KOPT-K1 (cell line): Measurements from ENCODE around the gene REEP1.
"Not testable (repeated sequence)": the region's sequence is repeated elsewhere in the genome, so short reads cannot be mapped to it uniquely, and the experiment has no call there.

Source experiments
- H3K27ac ChIP-seq: fragments of 200-600 bp; sonication (generic); 2 replicates; pipeline ENCODE4 v1.5.1; 2016; ENCODE audit warnings: antibody characterized with exemption, mild to moderate bottlenecking, low read depth, low read length; ENCODE audit not compliant: poor library complexity, severe bottlenecking
- H3K36me3 ChIP-seq: fragments of 200-600 bp; sonication (generic); 2 replicates; pipeline ENCODE4 v1.5.1; 2017; ENCODE audit warnings: antibody characterized with exemption, mild to moderate bottlenecking, low read length, moderate library complexity; ENCODE audit not compliant: insufficient read depth
- H3K9me3 ChIP-seq: fragments of 200-600 bp; sonication (generic); 2 replicates; pipeline ENCODE4 v1.5.1; 2017; ENCODE audit warnings: antibody characterized with exemption, low read length, mild to moderate bottlenecking; ENCODE audit not compliant: insufficient read depth, poor library complexity, severe bottlenecking

Gene REEP1

DNA sequence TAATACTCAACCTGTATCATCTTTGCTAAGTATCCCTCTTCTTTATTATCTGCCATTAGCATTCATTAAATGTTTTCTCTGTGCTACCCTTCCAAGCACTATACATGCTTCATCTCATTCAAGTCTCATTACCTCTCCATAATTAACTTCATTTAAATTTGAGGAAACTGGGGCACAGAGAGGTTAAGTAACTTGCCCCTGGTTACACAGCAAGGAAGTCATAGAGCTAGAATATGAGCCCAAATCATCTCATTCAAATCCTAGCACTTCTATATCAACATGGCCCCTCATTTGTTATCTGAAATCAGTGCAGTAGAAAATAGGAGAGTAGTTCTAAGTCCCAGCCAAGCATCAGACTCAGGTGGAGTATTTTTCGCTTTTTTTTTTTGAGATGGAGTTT is 133.8 kb downstream of the REEP1 start:
- Histone ChIP-seq H3K36me3 (peaks cover 50% of the 10 kb centered on the region), H3K27ac (no peak overlapping the region), H3K9me3 (no peaks in the 10 kb centered on the region)

DNA sequence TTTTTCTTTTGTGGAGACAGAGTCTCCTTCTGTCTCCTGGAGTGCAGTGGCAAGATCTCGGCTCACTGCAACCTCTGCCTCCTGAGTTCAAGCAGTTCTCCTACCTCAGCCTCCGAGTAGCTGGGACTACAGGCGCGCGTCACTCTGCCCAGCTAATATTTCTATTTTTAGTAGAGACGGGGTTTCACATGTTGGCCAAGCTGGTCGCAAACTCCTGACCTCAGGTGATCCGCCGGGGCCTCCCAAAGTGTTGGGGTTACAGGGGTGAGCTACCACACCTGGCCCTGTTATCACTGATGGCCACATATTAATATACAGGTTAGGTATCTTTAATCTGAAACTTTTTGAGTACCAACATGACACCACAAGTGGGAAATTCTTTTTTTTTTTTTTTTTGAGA is 134.7 kb downstream of the REEP1 start:
- Histone ChIP-seq H3K27ac (no peak overlapping the region), H3K9me3 (no peaks in the 10 kb centered on the region), H3K36me3 (peaks cover 41% of the 10 kb centered on the region)

DNA sequence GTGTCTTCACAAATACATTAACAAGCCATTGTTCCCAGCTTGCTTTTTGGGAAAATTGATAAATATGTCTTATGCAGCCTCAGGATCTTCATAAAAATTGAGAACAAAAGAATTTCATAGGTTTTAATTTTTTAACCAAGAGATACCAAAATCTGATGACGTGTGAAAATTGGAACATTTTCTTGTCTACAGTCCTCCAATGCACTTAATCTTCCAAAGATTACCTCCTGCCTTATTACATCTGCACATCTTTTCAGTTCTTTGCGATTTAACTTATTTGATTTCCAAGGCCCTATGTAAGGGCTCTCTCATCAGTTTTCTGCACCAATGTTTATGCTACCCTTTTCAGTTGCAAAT is 135.1 kb downstream of the REEP1 start:
- no peaks in the 10 kb centered on the region for H3K9me3 ChIP-seq
- H3K27ac ChIP-seq, result no peak overlapping the region
- H3K36me3 ChIP-seq, result peaks cover 37% of the 10 kb centered on the region

DNA sequence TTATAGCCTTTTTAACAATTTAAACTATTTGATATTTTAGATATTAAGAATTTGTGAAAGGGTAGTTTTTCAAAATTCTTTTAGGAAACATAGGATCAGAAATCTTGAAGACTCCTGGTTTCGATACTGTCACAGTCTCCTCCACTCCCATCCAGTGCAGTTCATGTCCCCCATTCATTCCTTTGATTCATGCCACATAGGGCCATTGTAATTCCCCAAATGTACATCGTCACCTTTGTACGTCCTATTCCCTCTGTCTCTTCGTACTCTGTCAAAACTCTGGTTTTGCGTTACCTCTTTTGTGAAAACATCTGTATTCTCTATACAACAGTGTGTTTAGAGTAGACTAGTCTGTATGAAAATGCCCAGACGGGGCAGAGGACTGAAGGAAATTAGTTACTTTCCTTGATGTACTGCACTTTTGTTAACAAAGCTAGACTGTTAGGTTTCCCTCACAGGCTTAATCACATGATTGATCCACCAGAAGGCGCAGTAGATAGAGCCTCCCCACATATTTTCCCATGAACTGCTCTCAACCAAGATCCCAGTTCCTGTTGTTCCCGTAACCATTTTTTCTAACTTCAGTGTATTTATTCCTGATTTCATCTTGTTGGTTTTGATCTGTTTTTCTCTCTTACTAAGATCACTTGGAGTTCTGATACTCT is 135.6 kb downstream of the REEP1 start:
- Histone ChIP-seq H3K27ac (no peak overlapping the region), H3K9me3 (no peaks in the 10 kb centered on the region), H3K36me3 (peaks cover 32% of the 10 kb centered on the region)

DNA sequence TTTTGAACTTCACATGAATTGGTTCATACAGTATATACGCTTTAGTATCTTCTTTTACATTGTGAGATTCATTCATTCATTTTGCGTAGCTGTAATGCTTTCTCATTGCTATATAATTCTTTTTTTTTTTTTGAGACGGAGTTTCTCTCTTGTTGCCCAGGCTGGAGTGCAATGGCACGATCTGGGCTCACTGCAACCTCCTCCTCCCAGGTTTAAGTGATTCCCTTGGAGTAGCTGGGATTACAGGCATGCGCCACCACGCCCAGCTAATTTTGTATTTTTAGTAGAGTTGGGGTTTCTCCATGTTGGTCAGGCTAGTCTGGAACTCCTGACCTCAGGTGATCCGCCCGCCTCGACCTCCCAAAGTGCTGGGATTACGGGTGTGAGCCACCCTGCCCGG is 136.9 kb downstream of the REEP1 start:
- not testable (repeated sequence) for H3K9me3 ChIP-seq, H3K27ac ChIP-seq
- H3K36me3 ChIP-seq, result peaks cover 21% of the 10 kb centered on the region

DNA sequence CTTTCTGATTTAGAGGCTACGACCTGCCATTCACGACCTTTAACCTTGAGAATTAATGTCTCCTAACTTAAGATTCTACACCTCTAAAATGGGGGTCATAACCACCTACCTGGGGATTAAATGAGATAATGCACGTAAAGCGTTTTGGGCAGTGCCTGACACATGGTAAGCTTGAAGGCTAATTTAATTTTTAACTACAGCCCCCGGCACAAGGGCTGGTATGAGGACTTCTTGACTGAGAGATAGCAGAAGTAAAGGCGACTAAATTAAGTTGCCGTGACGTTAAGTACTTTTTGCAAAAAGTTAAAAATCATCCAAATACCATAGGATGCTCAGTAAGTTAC is 137.6 kb downstream of the REEP1 start:
- Histone ChIP-seq H3K36me3 (peaks cover 15% of the 10 kb centered on the region), H3K9me3 (no peaks in the 10 kb centered on the region), H3K27ac (peak overlapping the region; percentile 74)

DNA sequence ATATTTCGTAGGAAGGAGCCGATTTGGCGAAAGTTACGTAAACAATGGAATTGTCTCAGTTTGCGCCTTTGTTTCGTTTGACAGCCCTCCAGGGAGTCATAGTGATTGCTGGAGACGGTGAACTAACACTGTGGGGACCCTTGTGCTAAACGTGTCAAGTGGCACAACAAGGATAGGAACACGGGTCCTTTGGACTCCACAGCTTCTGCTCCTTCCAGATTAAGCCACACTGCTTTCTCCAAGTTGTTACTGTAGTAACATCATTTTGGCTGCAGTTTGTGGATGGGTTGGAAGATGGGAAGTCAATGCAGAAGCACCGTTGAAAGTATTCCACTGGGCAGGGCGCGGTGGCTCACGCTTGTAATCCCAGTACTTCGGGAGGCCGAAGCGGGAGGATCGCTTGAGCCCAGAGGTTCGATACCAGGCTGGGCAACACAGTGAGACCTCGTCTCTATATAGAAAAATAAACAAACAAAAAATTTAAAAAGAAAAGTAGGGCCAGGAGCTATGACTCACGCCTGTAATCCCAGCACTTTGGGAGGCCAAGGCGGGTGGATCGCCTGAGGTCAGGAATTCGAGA is 141.5 kb downstream of the REEP1 start:
- Histone ChIP-seq H3K36me3 (peaks cover 31% of the 10 kb centered on the region), H3K27ac (peak overlapping the region; percentile 96), H3K9me3 (no peaks in the 10 kb centered on the region)

DNA sequence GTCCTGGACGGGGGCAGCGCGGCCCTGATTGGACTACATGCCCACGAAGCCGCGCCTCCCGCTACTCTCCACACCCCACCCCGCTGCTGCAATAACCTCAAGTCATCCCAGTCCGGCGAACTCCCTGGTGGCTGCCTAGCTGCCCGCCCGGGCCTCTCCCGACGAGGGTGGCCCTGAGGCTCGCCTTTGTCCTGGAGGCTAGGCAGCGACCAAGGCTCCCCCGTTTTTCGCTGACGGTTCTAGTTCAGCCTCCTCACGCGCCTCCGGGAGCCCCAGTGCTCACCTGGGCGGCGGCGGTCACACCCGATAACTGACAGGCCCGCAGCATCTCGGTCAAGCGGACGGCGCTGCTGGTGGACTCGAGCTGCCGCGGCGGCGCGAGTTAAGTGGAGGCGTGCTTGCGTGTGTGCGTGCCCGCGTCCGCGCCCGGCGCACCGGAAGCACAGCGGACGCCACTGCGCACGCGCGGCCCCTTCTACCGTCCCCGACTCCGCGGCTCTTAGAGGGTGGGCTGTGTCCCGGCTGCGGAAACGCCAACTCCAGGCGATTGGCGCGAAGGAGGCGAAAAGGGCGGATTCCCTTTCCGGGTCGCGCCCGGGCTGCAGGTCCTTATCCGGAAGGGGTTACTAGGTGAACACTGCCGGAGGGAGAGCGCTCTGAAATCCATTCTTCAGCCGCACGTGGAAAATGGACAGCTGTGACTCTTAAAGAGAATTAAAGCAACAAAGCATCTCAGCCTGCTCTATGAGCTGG is 142.2 kb downstream of the REEP1 start, which contains the start of gene IMMT:
TSS of gene IMMT (minus strand) at position 408 of the 753 bp plus-strand sequence. CDS start at position 328, 80 bp downstream.
- peak within 1 kb of the TSS; percentile 96 for H3K27ac ChIP-seq
- H3K36me3 ChIP-seq, result peaks cover 37% of the 10 kb centered on the region
- H3K9me3 ChIP-seq, result no peaks in the 10 kb centered on the region

DNA sequence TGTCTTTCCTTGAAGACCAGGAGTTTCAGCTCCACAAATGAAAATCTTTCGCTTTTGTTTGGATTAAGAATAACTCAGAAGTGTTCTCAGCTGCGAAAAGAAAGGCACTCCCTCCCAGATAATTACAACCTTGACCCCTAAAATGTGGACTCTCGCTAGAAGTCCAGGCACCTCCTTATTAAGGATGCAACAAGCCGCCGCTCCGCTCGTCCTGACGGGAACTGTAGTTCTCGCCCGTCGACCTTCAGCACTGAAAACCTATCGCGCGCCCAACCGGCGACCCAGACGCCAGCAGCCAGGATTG is 142.7 kb downstream of the REEP1 start:
- Histone ChIP-seq H3K9me3 (no peaks in the 10 kb centered on the region), H3K27ac (peak overlapping the region; percentile 96), H3K36me3 (peaks cover 42% of the 10 kb centered on the region)

DNA sequence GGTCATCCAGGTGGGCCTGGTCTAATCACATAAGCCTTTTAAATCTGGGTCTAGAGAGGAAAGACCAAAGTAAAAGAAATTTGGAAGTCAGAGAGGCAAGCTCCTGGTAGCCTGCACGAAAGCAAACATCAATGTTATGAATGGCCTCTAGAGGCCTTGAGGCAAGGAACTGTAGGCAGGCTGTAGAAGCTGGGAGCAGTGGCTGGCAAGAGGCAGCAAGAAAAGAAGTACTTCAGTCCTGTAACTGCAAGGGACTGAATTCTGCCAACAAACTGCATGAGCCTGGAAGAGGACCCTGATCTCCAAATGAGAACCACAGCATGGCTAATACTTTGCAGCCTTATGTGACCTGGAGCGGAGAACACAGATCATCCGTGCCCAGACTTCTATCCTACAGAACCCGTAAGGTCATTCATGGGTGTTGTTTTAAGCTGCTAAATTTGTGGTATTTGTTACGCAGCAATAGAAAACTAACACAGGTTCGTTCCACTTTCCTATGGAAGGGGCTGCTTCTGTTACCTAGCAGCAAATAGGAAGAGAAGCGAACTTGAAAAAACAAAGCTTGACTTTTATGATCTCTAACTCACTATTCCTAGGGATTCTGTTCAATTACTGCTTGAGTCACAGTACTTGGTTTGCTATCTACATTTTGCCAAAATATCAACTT is 143.4 kb downstream of the REEP1 start:
- no peaks in the 10 kb centered on the region for H3K9me3 ChIP-seq
- peak overlapping the region; percentile 96 for H3K27ac ChIP-seq
- H3K36me3 ChIP-seq, result peaks cover 49% of the 10 kb centered on the region

DNA sequence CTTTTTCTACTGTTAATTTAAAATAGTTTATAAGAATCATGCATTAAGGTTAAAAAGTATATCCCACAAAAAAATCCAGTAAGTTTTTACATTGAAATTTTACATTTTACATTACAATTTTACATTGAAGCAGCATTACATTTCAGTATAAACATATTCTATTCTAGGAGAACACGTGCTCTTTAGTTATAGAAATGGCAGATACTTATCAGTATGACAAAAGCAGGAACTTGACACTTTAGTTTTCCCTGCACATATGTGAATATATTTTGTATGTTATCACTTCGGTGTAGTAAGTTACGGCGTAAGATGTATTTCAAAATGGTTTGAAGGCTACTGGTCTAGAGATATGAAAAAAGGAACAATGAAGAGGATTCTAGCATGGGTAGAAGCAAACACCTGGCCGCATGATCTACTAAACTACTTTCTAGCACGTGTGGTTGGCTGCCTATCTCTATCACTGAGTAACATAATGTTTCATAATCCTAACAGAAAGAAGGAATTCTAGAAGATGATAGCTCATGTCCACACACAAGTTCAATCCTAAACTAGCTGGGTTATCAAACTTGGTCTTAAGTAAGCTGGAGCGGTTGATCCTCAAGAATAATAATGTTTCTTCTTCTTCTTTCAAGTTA is 147.5 kb downstream of the REEP1 start:
- H3K36me3 ChIP-seq, result peaks cover 76% of the 10 kb centered on the region
- H3K27ac ChIP-seq, result no peak overlapping the region

DNA sequence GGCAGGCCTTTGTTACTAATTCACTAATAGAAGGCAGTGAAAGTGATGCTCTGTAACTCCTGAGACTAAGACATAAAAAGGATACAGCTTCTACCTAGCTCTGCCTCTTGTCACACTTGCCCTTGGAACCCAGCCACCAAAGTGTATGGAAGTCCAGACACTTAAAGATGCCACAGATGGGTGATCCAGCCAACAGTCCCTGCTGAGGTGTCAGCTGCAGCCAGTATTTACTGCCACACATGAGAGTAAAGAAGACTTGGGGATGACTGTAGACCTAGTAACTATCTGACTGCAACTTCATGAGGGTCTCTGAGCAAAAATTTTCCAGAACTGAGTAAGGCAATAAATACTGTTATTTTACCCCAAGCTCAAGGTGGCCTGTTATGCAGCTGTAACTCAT is 151.0 kb downstream of the REEP1 start:
- no peaks in the 10 kb centered on the region for H3K9me3 ChIP-seq
- H3K27ac ChIP-seq, result peak overlapping the region; percentile 52
- peaks cover 58% of the 10 kb centered on the region for H3K36me3 ChIP-seq

More for the DNA sequence above, 147.5 kb downstream of the REEP1 start:
- no peaks in the 10 kb centered on the region for H3K9me3 ChIP-seq

DNA sequence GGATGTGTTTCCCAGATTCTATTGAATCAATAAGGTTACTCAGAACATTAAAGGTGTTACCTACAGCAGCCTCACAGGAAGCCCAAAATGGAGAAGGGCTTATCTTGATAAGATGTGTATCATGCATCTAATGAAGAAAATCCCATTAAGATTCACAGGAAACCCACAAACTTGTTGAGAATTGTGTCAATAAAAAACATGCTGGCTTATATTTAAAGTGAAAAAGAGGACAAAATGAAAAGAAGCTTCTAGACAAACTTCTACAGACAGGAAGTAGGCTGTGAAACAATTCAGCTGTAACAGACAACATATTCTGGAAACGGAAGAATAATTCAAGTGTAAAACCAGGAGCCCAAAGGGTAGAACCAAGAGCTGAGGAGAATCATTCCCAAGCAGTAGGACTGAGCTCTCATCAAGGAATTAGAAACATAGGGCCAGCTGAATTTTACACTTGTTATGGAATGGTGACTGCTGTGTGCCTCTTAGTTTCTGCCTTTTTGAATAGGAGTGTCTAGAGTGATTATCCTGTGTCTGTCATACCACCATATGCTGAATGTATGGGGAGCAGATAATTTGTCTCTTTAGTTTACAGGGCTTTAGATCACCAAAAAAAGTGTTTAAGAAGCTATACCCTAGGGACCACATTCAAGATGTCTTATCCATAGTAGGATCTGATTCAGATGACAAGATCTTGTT is 151.8 kb downstream of the REEP1 start:
- Histone ChIP-seq H3K27ac (peak overlapping the region; percentile 52), H3K36me3 (peaks cover 57% of the 10 kb centered on the region), H3K9me3 (no peaks in the 10 kb centered on the region)

DNA sequence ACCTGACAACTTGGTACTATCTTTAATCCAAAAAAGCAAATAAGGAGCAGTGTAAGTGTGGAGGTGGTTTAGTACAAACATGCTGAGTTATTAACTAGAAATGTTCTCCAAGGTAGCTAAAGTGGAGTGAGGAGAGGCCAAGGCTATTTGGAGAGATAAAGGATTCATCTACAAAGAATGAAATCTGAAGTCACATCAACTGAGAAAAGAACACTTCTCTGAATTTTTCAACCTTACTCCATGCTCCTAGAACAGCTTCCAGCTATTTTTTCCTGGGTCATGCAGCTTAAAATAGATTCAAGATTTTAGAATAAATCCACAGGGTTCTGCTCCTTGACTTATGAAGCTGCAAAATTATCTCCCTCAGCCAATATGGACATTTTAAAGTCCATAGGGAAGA is 160.8 kb downstream of the REEP1 start:
- Histone ChIP-seq H3K36me3 (peaks cover 95% of the 10 kb centered on the region), H3K27ac (no peak overlapping the region), H3K9me3 (no peaks in the 10 kb centered on the region)
